CD4-positive, alpha-beta T cell treated with Interferon gamma for 1 hour (primary cell): ENCODE data around the gene COL19A1.
"Not testable (repeated sequence)": the region's sequence is repeated elsewhere in the genome, so short reads cannot be mapped to it uniquely, and the experiment has no call there.

Source experiments
- DNase-seq: peaks from one replicate; pipeline ENCODE4 v3.0.0-alpha.2; 2020

Gene COL19A1

DNA sequence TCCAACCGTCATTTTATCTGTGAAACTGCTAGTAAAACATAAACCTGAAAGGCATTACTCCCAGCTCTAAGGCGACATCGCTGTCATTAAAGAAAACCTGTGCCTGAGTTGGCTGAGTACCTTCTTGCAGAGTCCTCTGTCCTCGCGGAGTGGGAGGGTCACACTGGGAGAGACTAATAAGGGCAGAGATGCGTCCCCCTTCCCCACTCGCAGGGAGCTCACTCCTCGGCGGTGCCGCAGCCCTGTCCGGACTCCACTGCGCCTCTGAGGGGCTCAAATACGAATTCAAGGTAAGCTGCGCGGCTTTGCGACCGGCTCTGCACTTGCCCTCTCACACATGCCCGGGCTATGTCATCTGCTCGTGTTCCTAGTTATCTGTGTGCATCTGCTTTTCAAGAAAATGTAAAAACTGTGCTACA is at the start of gene COL19A1:
TSS of gene COL19A1 (plus strand) at position 206 of the 419 bp plus-strand sequence. CDS start 13,012 bp downstream, outside the sequence.
- peak; percentile 57 for DNase-seq

GRCh38 chr6:69816569-69816968 is 49.8 kb upstream of the COL19A1 start:
- DNase-seq = peak; percentile 3

- DNase-seq = no peak
Measured at GRCh38 chr6:69817358-69817757, 49.0 kb upstream of the COL19A1 start.

- DNase-seq = no peak
Measured at GRCh38 chr6:69818223-69818930, 48.0 kb upstream of the COL19A1 start.

DNA sequence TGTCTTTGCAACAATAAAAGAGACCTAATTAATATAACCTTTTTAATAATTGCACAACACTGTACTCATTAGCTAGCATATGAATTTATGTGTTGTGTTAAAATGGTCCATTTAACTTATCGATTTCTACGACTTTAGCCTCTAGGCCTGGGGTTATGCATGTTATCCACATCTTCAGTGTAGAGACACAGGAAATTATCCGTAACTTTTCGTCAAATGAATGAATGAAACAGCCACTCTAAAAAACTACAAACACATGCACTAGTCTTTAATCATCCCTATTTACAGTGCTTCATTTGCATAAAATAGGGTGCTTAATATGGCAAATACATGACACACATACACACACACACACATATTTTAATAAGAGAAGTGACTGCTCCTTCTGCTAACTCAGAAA is 47.2 kb upstream of the COL19A1 start:
- no peak for DNase-seq

- no peak for DNase-seq
Measured at GRCh38 chr6:69820018-69820417, 46.3 kb upstream of the COL19A1 start.

DNA sequence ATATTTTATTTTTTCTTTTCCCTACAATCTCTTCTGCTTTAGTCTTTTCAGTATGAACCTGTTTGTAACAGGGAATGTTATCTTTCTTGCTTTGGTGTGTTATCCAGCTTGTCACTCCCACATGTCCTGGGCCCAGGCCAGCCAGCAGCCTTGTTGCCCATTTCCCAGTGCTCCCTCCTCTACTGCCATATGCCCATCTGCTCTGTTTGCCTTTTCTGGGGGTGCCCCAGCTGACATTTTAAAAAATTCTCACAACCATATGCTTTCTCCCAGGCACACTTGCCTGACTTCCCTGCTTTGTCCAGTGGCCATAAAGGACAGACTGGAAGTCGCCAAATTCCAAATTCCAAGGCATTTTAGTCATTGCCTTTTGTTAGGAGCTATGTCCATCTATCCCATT is 45.9 kb upstream of the COL19A1 start:
- no peak for DNase-seq

DNA sequence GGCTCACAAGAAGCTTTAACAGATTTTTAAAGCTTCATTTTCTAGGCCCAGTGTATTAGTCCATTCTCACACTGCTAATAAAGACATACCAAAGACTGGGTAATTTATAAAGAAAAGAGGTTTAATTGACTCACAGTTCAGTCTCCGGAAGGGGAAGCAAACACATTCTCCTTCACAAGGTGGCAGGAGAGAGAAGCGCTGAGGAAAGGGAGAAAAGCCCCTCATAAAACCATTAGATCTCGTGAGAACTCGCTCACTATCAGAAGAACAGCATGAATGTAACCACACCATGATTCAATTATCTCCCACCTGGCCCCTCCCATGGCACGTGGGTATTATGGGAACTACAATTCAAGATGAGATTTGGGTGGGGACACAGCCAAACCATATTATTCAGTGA is 42.0 kb upstream of the COL19A1 start:
- DNase-seq = not testable (repeated sequence)

- no peak for DNase-seq
Measured at GRCh38 chr6:69825904-69826303, 40.5 kb upstream of the COL19A1 start.

DNA sequence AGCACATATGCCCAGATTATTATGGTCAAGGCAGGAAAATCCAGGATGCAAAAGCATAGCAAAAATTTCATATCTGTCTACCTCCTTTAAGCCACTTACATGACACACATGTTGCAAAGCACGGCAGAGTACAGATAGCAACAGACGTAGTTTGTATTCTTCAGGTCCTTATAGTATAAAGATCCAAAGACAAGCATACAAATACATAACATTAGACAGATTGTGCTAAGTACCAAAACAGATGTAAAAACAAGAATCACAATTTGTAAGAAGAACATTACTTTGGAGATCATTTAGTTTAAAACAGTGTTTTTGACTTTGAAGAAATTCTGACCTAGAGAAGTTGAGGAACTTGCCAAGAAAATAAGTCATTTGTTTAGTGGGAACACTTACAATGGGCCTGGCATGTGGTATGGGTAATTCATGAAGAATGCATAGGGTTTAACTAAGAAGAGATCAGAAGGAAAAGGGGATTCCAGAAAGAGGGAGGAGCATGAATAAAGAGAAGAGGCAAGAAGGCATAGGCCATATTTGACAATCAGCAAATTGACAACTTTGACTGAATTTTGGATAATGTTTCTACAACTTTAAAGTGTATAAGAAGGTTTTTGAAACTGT is 39.0 kb upstream of the COL19A1 start:
- no peak for DNase-seq

GRCh38 chr6:69832558-69832957 is 33.8 kb upstream of the COL19A1 start:
- DNase-seq = no peak

DNA sequence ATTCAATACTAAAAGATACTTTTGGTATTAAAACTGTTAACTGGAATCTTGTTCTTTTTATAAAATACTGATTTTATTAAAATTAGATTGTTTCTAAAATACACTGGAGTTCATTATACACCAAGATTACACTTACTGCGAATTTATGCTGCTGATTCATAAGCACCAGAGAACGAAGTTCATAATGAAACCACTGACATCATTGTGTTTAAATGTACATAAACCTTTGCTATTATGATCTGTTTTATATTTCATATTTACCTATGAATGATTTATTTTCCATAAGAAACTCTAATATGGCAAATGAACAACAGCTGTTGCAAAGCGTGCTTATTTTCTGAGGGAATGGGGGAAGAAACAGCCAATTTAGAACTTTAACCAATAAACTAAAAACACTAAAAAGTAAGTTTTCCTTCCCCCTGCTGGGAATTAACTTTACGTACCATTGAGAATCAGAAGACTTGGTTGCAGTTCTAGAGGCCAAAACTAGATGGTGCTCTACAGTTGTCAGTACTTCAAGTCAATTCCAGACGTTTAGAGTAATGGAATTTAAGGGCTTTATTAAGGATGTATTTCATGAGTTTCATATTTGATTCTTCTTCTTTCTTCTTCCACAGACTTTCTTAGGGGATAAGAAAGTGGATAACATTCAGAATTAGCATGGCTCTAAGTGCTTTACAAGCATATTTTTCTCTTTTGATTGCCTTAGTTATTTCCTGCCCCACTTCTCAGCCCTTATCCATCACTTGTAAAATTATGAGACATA is 30.8 kb upstream of the COL19A1 start:
- no peak for DNase-seq

DNA sequence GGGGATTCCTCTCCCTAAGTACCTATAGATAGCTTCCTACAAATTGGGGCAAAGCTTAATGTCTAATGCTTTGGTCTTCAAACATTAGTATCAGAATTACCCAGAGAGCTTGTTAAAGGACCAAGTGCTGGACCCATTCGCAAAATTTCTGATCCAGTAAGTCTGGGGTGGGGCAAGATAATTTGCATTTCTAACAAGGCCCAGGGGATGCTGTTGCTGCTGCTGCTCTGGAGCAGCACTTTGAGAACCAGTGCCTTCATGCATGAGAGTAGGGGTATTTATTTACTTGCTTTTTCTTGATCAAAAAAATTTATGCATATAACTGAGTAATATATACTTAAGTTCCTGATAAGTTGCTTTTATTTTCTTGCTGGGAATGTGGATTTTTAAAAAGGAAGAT is 24.5 kb upstream of the COL19A1 start:
- no peak for DNase-seq

DNA sequence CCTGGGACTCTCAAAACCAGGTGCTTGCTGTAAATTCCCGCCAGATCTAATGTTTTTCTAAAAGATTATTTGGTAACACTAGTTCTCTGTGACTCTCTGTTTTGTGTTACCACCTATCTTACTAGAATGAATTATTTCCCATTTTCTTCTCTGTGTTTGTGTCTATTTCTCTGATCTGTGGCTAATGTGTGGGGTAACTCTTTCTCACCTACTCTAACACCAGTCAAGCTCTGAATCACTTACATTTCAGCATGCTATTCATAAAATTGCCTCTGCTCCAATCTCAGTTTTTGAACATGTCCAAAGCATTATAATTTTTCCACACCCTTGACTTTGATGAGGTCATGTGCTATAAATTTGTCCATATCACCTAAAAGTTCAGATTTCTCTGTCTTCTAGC is 23.2 kb upstream of the COL19A1 start:
- no peak for DNase-seq

DNA sequence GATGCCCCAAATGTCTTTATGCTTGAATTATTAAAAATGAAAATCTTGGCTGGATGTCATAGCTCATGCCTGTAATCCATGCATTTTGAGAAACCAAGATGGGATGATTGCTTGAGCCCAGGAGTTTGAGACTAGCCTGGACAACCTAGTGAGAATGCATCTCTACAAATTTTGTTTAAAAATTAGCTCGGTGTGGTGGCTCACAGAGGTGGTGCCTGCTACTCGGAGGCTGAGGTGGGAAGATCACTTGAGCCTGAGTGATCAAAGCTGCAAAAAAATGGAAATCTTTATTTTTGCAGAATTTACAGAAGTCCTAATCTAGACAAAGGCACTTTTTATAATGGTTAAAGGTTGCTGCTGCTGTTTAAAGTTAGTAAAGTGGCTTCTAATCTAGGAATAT is 20.0 kb upstream of the COL19A1 start:
- DNase-seq = no peak

DNA sequence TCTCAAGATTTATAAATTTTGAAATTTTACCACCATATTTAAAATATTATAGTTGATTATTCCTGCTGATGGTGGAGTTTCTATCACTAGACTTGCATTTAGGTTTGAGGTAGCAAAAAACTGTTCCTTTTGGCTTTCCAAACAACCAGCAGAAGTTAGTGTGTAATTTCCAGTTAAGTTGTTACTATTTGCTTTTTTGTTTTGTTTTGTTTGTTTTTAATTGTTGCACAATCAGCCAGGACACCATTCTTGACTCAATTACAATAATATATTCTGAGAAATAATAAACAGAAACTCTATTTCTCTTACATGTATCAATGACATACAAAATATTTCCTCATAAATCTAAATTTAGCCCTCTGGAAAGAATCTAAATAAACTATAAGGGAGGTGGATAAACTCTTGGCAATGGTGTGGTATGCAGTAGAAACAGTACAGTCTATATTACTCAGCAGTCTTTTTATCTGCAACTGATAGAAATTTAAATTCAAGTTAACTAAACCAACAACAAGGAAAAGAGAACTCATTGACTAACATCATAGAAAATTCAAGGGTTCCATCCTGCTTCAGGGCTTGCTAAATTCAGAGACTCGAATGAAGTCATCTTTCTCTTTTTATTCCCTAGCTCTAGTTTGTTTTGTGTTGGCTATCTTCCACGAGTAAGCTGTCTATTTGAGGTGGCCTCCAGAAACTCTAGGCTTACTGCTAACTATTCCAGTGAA is 19.4 kb upstream of the COL19A1 start:
- no peak for DNase-seq

DNA sequence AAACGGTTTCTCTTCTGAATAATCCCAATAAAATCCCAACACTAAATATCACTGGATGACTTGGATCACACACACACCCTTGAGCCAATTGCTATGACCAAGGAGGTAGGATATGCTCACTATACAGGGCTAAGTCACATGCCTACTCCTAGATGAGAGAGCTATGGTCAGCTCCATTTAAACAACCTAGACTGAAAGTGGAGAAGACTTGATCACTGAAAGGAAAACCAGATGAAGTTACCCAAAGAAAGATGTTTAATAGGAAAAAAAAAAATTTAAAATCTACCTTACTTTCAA is 18.9 kb upstream of the COL19A1 start:
- no peak for DNase-seq

- DNase-seq = no peak
Measured at GRCh38 chr6:69848552-69848951, 17.8 kb upstream of the COL19A1 start.

DNA sequence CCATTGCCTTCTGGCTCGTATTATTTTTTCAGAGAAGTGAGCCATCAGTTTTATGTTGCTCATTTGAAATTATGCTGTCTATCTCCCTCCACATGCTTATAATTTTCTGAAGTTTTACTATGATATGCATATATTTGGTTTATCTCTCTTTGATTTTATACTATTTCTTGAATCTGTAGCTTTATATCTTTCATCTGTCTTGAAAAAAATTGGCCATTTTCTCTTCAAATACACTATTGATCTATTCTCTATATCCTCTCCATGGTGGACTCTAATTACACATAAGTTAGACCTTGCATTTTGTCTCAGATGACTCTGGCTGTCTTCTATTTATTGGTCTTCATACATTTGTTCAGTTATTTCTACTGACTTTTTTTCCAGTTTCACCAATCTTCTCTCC is 13.7 kb upstream of the COL19A1 start:
- no peak for DNase-seq

DNA sequence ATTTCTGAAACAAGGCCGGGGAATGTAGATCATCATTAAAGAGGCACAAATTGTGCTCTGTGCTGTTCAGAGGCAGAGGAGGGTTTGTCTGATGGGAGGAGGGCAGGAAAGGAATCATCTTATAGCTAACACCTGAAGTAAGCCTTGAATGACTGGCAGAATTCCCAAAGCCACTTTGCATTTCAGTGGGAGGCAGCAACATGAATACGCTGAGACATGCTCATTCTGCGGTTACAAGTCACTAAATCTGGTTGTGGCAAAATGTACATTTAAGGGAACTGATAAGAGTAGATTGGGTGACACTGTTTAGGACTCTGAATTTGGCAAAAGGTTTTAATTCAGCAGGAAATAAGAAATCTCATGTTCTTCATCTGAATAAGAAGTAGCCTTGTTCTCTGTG is 4.4 kb upstream of the COL19A1 start:
- DNase-seq = no peak

GRCh38 chr6:69863766-69864165 is 2.6 kb upstream of the COL19A1 start:
- no peak for DNase-seq

DNA sequence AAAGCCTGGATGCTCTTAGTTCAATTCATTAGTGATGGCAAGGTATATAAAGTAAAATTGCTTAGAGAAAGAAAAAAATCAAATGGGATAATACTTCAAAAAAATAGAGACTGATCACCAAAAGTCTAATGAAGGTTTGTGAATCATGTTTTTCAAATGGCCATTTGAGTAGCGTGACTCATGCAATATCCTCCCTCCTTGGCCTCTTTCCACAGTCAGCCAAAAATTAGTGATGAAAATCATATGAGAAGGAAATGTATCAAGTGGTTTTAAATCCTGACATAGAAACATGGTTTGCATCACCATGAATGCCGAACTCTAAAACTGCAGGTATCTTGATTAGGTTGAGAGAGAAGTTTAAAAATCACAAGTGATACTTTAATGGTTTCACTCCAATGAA is 1.2 kb upstream of the COL19A1 start:
- no peak for DNase-seq

GRCh38 chr6:69866770-69867638 is 648 bp downstream of the COL19A1 start:
- peak; percentile 64 for DNase-seq
